HG03196 (cell line): Measurements from ENCODE around the gene CD302.
"Not testable (repeated sequence)": the region's sequence is repeated elsewhere in the genome, so short reads cannot be mapped to it uniquely, and the experiment has no call there.

ENCODE experiments used
- ATAC-seq: cut with Tn5 transposase; IDR thresholded peaks from one replicate; pipeline ENCODE4 v1.9.1; 2021; ENCODE audit not compliant: unreplicated experiment

Gene CD302, protein sequence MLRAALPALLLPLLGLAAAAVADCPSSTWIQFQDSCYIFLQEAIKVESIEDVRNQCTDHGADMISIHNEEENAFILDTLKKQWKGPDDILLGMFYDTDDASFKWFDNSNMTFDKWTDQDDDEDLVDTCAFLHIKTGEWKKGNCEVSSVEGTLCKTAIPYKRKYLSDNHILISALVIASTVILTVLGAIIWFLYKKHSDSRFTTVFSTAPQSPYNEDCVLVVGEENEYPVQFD

DNA sequence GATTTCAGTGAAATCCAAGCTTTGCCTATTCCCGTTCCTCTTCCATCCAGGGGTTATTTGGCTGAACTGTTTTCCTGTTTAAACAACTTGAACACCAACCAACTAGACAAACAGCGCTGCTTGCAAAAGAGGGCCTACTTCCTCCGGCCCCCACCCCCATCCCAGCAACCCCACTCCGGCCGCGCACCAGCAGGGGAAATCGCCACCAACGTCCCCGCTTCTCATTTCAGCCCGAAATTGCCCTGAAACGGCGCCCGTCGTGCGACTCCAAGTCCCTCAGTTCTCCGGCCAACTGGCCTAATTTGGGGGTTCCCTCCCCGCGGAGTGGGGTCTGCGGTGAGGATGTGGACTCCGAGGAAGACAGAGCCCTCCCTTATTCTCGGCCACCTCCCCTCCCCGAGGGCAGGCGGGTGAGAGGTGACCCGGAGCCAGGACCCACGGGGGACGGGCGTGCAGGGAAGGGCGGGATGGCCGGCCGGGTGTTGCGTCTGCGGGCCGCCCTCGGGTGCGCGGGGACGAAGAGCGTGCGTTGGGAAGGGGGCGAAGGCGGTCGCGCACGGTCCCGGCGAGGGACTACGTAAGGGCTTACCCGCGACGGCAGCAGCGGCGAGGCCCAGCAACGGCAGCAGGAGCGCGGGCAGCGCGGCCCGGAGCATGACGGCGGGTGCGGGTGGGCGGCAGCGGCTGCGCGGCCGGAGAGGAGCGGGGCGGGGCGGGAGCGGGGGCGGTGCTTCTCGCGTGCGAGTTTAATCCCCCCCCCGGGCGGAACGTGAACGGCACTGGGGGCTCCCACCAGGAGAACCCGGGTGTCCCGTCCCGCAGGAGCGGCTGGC, at the start of gene CD302:
CD302 (minus strand) TSS at position 666 of the 833 bp plus-strand sequence; CDS start at position 656, 10 bp downstream.
- no peak for ATAC-seq

DNA sequence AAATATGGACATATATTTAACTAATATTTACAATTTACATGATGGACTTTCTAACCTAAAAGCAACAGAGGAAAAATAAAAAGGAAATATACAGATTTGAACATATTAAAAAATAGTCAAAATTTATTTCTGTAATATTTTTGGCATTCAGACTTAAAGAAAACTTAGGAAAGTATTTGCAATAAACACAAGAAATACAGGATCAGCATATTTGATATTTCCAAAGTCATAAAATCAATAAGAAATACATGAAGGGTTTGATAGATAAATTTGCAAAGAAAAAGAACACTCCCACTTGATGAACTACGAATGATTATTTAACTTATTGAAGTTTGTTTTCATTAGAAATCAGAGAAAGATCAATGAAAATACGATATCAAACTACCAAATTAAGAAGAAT, 48.6 kb upstream of the CD302 start:
- ATAC-seq = no peak

DNA sequence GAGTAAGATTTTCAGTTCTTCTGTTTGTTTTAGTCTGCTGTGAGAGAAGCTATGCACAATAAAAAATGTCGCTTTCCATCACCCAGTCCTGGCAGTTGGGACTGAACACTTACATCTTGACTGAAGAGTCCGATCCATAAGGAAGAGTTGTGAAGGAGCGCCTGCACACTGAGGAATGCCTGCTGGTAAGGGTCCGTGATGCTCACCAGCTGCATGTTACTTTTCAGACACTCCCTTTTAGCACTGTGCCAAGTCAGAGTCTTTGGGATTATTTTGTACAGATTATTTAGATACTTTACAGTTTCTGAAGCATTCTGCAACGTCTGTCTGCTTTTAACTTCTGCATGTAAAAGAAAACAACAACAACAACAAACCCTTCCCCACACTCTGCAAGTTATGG, 42.6 kb upstream of the CD302 start:
- ATAC-seq = no peak

DNA sequence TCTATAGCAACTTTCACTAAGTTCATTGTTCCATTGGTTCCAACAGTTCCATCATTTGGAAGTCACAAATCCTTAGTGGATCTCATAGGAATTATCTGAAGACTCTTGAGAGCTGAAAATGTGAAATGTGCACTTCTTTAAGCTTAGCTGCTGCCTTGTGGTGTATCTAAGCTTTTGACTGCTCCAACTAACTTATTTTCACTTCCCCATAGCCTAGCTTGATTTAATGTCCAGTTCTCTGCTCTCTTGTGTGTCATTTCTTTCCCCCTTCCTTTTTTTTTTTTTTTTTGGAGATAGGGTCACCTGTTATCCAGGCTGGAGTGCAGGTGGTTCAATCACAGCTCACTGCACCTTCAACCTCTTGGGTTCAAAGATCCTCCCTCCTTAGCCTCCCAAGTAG, 34.9 kb upstream of the CD302 start:
- ATAC-seq = no peak

DNA sequence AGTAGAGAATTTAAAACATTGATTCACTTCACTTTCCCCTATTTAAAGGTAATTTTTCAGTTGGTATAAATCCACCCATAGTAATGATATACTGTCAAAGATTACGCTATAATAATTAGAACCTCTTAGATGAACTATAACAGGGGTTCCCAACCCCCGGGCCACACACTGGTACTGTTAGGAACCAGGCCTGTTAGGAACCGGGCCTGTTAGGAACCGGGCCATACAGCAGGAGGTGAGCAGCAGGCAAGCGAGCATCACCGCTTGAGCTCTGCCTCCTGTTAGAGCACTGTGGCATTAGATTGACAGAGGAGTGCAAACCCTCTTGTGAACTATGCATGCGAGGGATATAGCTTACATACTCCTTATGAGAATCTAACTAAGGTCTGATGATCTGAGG, 34.0 kb upstream of the CD302 start:
- ATAC-seq = no peak

DNA sequence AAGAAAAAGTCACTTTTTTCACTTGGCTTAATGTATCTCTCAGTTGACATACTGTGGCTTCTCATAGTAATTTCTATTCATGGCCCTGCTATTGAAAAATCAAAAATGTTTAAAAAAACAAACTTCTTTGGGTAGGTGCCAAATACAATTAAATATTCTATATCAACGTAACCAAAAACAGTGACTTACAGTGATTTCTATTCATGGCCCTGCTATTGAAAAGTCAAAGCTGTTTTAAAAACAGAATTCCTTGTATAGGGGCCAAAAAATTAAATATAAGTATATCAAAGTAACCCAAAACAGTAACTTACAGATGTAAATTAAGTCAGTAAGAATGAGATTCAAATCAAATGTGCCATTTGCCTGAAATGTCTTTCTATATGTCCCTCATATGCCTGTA, 31.4 kb upstream of the CD302 start:
- ATAC-seq = no peak

DNA sequence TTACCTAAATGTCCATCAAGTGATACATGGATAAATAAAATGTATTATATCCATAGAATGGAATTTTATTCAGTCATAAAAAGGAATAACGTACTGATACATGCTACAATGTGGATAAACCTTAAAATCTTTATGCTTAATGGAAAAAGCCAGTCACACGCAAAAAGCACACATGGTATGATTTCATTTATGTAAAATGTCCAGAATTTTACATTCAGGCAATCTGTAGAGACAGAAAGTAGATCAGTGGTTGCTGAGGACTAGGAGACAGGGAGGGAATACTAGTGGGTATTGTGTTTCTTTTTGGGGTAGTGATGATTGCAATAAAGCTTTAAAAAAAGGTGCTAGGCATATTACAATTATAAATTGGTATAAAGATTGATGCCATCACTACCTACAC, 30.7 kb upstream of the CD302 start:
- no peak for ATAC-seq

DNA sequence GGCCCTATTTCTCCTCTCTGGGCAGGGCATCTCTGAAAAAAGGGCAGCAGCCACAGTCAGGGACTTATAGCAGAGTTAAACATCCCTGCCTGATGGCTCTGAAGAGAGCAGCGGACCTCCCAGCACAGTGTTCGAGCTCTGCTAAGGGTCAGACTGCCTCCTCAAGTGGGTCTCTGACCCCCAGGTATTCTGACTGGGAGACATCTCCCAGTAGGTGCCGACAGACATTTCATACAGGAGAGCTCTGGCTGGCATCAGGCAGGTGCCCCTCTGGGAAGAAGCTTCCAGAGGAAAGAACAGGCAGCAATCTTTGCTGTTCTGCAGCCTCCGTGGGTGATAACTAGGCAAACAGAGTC, 24.4 kb upstream of the CD302 start:
- not testable (repeated sequence) for ATAC-seq

DNA sequence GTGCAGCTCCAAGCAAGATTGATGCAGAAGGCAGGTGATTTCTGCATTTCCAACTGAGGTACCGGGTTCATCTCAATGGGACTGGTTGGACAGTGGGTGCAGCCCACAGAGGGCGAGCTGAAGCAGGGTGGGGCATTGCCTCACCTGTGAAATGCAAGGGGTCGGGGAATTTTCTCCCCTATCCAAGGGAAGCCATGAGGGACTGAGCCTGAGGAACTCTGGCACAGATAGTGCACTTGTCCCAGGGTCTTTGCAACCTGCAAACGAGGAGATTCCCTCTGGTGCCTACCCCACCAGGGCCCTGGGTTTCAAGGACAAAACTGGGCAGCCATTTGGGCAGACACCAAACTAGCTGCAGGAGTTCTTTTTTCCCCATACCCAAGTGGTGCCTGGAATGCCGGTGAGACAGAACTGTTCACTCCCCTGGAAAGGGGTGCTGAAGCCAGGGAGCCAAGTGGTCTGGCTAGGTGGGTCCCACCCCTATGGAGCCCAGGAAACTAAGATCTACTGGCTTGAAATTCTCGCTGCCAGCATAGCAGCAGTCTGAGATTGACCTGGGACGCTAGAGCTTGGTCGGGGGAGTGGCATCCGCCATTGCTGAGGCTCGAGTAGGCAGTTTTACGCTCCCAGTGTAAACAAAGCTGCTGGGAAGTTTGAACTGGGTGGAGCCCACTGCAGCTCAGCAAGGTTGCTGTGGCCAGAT, 23.9 kb upstream of the CD302 start:
- ATAC-seq = not testable (repeated sequence)

DNA sequence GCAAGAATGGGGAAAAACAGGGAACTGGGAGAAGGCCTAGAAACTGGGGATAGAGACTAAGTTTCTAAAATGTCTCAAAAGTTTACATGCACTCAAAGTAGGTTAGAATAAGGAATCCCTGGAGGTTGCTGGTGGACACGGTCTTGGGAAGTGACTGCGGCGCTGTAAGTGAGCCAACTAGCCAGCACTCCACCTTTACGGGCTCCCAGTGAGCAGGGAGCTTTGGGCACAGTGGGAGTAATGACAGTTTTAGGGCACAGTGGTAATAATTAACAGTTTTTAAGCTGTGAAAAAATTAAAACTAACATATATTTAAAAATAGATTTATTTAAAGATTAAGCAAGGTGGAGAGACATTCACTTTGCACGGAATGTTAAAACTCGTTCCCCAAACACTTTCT, 20.9 kb upstream of the CD302 start:
- ATAC-seq = no peak

DNA sequence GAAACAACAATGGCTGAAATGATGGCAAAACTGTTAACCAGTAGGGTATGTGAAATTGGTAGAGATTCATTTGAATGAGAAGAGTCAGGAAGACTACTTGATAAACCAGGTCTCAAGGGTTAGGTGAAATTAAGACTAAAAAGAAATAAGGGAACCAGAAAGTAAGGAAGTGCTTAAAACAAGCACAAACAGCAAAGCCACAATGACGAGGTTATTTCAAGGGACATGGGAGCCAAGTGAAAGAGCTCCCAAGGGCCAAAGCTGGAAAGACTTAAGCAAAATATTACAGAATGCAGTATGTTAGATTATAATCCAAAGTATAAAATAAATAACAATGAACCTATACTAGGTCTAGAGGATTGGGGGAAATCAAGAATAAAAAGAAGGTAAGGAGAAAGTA, 19.3 kb upstream of the CD302 start:
- ATAC-seq = no peak

DNA sequence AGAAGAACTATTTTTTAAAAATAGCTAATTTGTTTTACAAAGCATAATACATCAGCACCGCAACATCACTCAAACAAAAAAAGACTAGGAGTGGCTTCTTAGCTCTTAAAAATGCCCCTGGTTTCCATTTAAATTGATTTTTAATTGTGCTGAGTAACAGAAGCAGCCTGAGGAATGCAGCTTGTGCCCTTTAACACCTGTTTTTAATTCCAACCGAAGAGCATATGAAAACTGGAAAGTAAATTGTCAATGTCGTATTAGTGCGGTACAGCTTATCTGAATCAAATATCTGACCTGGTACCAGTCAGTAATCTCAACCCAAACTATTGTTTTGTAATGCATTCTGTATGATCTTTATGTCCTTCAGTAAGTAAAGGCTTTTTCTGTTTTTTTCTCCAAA, 13.2 kb upstream of the CD302 start:
- no peak for ATAC-seq

DNA sequence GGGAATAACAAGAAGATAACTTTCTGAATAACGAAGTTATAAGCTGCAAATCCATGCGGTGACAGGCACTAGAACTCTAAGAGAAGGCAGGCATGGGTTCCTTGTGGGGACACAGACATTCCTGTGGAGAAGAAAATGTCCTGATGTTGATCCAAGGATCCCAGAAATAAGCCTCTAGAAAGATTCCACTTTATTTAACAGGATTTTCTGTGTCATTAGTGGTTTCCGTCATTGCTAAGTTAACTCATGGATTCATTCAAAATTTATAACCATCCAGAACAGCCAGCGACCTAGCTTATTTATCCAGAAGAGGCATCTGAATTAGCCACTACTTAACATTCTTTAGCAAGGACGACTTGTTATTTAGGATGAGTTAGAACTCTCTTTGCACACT, 10.0 kb upstream of the CD302 start:
- no peak for ATAC-seq

DNA sequence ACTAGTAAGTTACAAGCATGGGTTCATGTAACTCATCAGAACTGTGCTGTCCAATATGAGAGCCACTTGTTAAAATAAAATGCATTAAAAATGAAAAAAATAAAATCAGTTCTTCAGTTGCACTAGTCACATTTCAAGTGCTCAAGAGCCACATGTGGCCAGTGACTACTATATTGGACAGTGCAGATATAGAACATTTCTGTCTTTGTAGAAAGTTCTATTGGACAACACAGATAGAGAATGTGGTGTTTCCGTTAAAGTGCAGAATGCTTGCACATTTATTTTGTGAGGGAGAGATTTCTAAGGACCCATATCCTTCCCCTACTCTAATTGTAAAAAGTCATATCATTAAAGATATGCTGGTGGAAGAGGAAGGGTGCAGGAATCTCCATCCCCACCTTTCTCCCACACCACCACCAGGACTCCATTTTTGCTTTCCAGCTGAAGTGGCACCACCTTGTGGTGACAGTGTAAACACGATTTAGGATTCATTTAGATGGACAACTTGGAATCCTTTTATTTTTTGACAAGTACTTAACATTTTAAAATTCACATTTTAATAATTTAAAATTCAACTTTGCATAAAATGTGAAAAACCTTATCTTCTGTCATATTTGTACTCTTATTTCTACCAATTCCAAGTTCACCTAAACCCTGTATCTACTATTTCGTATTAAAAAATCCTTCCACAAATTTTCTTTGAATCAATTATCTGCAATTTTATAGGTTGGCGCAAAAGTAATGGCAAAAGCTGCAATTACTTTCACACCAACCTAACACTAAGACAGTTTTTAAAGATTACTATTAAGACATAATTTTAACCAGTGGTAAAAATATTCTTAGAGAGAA, 9.4 kb upstream of the CD302 start:
- no peak for ATAC-seq

DNA sequence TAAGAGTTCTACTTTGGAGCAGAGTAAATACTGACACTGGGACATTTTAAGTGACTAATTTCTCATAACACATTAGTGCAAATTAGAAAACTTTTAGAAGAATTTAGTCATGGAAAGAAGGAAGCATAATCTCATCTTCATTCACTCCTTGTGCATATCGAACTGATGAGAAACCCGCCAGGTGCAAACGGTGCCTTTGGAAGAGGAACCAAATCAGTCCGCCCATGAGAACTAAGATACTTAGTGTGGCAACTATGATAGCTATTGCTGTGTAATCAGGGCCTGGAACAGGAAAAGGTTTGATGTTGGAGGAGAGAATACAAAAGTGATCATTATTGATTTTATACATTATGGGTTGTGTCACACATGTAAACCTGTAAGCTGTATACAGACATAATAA, 6.9 kb upstream of the CD302 start:
- no peak for ATAC-seq

DNA sequence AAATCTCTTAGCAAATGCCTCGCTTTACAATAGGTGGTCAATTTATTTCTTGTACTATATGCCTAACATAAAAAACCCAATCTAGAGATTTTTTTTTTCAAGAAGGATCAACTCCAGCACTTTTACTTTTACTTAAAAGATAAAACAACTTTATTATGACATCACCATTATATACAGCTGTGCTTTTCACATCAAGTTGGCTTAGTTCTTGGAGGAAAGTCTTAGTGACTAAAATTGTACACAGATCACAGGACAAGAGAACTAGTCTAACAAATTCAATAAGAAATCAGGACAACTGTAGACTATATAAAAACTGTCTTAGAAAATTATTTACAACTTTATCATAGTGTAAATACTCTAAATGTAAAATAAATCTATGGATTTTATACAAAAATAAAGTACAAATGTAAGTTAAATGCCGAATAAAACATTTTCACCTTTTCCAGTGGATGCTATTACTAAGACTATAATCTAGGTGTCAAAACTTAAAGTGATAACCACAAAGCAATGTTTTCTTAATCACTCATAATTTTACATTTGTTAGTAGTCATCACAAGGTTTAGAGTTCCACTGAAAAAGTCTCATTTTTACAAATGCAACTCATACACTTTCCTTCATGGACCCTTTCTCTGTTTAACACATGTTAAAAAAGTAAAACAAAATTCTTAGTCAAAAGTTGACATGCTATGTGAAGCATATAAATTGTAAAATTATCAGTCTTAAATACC, 5.4 kb upstream of the CD302 start:
- ATAC-seq = no peak

DNA sequence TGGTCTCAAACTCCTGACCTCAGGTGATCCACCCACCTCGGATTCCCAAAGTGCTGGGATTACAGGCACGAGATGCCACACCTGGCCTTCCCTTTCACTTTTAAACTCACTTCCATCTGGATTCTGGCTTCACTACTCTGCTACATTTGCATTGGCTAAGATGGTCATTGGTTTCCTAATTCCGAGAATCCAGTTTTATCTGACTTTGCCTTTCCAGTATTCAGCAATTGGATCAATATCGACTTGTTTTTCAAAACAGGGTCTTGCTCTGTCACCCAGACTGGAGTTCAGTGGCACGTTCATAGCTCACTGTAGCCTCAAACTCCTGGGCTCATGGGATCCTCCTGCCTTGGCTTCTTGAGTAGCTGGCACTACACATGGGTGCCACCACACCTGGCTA, 4.7 kb upstream of the CD302 start:
- ATAC-seq = no peak

DNA sequence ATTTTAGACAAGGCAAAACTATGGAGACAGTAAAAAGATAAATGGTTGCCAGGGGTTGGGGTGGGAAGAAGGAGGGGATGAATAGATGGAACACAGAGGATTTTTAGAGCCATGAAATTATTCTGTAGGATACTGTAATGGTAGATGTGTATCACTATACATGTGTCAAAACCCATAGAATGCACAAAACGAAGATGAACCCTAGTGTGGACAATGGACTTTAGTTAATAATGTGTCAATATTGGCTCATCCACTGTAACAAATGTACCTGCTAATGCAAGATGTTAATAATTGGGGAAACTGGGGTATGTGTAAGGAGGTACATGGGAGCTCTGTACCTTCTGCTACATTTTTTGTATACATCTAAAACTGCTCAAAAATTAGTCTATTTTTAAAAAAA, 1.8 kb upstream of the CD302 start:
- no peak for ATAC-seq

DNA sequence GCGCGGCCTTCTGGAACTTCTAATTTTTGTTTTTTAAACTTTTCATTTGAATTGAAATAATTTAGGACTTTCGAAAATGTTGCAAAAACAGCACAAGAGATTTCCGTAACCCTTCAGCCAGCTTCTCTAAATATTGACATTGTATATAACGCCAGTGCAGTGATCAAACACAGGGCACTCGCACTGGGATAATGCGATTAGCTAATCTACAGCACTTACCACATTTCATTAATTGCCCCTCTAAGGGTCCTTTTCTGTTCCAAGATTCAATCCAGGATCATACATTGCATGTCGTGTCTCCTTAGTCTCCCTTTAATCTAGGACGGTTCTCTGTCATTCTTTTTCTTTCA, 343 bp upstream of the CD302 start:
- no peak for ATAC-seq

DNA sequence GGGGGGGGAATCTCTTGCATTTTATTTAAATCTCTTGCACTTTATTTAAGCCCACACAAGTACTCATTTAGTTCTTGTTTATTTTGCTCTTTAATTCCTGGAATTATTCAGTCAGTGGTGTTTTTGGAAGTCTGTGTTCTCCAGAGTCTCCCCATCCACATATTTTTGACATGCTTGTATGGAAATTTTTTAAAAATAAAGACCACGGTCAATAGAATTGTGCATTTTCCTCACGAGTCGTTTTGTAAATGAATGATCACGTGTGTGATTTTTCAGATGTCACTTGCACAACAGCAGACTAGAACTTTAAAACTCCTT, 824 bp downstream of the CD302 start:
- ATAC-seq = no peak
